Measurements from ENCODE around the gene MYBPHL.

DNA sequence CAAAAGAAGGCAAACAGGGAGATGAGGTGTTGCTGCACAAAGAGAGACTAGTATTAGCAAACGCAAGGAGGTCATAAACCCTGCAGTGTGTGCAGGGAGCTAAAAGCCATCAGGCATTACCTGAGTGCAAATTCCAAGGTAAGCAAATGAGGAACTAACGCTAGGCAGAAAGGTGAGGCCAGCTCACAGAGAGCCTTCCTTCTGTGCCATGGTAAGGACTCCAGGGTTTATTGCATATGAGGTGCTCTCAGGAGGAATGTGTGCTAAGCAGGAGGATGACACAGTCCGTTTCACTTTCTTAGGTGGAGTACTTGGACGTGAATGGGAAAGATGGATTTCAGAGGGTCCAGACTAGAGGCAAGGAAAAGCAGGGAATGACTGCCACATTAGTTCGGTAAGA is 44.6 kb upstream of the MYBPHL start:
- TF ChIP-seq EZH2phosphoT487 (IDR thresholded peaks at IDR 0.05; ENCODE audit: unreplicated experiment) (no peak), POLR2AphosphoS5 (IDR thresholded peaks at IDR 0.05; ENCODE audit: low read depth) (no peak), EZH2 (IDR thresholded peaks at IDR 0.05; ENCODE audit: low read depth, unreplicated experiment) (no peak), ZNF331 (CRISPR knock-in tag; IDR thresholded peaks at IDR 0.05; ENCODE audit: low read depth) (no peak), STAT1 (IDR thresholded peaks at IDR 0.05; ENCODE audit: unreplicated experiment) (no peak), JUNB (IDR thresholded peaks at IDR 0.05; ENCODE audit: unreplicated experiment) (no peak), CREB1 (CRISPR knock-in tag; IDR thresholded peaks at IDR 0.05; ENCODE audit: low read depth) (no peak), NANOG (IDR thresholded peaks at IDR 0.05; ENCODE audit: borderline replicate concordance) (no peak)
- TF ChIP-seq, protein P1, sequence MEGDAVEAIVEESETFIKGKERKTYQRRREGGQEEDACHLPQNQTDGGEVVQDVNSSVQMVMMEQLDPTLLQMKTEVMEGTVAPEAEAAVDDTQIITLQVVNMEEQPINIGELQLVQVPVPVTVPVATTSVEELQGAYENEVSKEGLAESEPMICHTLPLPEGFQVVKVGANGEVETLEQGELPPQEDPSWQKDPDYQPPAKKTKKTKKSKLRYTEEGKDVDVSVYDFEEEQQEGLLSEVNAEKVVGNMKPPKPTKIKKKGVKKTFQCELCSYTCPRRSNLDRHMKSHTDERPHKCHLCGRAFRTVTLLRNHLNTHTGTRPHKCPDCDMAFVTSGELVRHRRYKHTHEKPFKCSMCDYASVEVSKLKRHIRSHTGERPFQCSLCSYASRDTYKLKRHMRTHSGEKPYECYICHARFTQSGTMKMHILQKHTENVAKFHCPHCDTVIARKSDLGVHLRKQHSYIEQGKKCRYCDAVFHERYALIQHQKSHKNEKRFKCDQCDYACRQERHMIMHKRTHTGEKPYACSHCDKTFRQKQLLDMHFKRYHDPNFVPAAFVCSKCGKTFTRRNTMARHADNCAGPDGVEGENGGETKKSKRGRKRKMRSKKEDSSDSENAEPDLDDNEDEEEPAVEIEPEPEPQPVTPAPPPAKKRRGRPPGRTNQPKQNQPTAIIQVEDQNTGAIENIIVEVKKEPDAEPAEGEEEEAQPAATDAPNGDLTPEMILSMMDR (conservative IDR thresholded peaks at IDR 0.05; ENCODE audit: low read depth in 2 of 2), result no peak
- TF ChIP-seq, protein P2, sequence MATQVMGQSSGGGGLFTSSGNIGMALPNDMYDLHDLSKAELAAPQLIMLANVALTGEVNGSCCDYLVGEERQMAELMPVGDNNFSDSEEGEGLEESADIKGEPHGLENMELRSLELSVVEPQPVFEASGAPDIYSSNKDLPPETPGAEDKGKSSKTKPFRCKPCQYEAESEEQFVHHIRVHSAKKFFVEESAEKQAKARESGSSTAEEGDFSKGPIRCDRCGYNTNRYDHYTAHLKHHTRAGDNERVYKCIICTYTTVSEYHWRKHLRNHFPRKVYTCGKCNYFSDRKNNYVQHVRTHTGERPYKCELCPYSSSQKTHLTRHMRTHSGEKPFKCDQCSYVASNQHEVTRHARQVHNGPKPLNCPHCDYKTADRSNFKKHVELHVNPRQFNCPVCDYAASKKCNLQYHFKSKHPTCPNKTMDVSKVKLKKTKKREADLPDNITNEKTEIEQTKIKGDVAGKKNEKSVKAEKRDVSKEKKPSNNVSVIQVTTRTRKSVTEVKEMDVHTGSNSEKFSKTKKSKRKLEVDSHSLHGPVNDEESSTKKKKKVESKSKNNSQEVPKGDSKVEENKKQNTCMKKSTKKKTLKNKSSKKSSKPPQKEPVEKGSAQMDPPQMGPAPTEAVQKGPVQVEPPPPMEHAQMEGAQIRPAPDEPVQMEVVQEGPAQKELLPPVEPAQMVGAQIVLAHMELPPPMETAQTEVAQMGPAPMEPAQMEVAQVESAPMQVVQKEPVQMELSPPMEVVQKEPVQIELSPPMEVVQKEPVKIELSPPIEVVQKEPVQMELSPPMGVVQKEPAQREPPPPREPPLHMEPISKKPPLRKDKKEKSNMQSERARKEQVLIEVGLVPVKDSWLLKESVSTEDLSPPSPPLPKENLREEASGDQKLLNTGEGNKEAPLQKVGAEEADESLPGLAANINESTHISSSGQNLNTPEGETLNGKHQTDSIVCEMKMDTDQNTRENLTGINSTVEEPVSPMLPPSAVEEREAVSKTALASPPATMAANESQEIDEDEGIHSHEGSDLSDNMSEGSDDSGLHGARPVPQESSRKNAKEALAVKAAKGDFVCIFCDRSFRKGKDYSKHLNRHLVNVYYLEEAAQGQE (IDR thresholded peaks at IDR 0.05; ENCODE audit: unreplicated experiment), result no peak
- TF ChIP-seq, protein P3, sequence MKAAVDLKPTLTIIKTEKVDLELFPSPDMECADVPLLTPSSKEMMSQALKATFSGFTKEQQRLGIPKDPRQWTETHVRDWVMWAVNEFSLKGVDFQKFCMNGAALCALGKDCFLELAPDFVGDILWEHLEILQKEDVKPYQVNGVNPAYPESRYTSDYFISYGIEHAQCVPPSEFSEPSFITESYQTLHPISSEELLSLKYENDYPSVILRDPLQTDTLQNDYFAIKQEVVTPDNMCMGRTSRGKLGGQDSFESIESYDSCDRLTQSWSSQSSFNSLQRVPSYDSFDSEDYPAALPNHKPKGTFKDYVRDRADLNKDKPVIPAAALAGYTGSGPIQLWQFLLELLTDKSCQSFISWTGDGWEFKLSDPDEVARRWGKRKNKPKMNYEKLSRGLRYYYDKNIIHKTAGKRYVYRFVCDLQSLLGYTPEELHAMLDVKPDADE (IDR thresholded peaks at IDR 0.05), result no peak
- TF ChIP-seq, protein P4, sequence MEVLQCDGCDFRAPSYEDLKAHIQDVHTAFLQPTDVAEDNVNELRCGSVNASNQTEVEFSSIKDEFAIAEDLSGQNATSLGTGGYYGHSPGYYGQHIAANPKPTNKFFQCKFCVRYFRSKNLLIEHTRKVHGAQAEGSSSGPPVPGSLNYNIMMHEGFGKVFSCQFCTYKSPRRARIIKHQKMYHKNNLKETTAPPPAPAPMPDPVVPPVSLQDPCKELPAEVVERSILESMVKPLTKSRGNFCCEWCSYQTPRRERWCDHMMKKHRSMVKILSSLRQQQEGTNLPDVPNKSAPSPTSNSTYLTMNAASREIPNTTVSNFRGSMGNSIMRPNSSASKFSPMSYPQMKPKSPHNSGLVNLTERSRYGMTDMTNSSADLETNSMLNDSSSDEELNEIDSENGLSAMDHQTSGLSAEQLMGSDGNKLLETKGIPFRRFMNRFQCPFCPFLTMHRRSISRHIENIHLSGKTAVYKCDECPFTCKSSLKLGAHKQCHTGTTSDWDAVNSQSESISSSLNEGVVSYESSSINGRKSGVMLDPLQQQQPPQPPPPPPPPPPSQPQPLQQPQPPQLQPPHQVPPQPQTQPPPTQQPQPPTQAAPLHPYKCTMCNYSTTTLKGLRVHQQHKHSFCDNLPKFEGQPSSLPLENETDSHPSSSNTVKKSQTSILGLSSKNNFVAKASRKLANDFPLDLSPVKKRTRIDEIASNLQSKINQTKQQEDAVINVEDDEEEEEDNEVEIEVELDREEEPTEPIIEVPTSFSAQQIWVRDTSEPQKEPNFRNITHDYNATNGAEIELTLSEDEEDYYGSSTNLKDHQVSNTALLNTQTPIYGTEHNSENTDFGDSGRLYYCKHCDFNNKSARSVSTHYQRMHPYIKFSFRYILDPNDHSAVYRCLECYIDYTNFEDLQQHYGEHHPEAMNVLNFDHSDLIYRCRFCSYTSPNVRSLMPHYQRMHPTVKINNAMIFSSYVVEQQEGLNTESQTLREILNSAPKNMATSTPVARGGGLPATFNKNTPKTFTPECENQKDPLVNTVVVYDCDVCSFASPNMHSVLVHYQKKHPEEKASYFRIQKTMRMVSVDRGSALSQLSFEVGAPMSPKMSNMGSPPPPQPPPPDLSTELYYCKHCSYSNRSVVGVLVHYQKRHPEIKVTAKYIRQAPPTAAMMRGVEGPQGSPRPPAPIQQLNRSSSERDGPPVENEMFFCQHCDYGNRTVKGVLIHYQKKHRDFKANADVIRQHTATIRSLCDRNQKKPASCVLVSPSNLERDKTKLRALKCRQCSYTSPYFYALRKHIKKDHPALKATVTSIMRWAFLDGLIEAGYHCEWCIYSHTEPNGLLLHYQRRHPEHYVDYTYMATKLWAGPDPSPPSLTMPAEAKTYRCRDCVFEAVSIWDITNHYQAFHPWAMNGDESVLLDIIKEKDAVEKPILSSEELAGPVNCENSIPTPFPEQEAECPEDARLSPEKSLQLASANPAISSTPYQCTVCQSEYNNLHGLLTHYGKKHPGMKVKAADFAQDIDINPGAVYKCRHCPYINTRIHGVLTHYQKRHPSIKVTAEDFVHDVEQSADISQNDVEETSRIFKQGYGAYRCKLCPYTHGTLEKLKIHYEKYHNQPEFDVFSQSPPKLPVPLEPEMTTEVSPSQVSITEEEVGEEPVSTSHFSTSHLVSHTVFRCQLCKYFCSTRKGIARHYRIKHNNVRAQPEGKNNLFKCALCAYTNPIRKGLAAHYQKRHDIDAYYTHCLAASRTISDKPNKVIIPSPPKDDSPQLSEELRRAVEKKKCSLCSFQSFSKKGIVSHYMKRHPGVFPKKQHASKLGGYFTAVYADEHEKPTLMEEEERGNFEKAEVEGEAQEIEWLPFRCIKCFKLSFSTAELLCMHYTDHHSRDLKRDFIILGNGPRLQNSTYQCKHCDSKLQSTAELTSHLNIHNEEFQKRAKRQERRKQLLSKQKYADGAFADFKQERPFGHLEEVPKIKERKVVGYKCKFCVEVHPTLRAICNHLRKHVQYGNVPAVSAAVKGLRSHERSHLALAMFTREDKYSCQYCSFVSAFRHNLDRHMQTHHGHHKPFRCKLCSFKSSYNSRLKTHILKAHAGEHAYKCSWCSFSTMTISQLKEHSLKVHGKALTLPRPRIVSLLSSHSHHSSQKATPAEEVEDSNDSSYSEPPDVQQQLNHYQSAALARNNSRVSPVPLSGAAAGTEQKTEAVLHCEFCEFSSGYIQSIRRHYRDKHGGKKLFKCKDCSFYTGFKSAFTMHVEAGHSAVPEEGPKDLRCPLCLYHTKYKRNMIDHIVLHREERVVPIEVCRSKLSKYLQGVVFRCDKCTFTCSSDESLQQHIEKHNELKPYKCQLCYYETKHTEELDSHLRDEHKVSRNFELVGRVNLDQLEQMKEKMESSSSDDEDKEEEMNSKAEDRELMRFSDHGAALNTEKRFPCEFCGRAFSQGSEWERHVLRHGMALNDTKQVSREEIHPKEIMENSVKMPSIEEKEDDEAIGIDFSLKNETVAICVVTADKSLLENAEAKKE (CRISPR knock-in tag; IDR thresholded peaks at IDR 0.05), result no peak

All from GM23338 (cell line).